SU-DHL-6 (cell line): ENCODE results near the gene SOX13.

Experiments
- H2AFZ ChIP-seq: fragments of 200-600 bp; sonication (generic); 2 replicates; pipeline ENCODE4 v1.6.1; 2014; ENCODE audit warnings: low read depth, mild to moderate bottlenecking, moderate library complexity, mixed read lengths, antibody characterized with exemption, low read length; ENCODE audit not compliant: severe bottlenecking
- H3F3A ChIP-seq: fragments of 200-600 bp; shearing (Covaris generic); 2 replicates; pipeline ENCODE4 v1.6.0; 2016; ENCODE audit warnings: antibody characterized with exemption, mild to moderate bottlenecking; ENCODE audit not compliant: insufficient read depth
- H3K27ac ChIP-seq: fragments of 200-600 bp; sonication (generic); 2 replicates; pipeline ENCODE4 v1.5.1; 2016; ENCODE audit warnings: low read depth, mild to moderate bottlenecking, low read length, moderate library complexity, mixed read lengths
- H3K27me3 ChIP-seq: fragments of 200-600 bp; sonication (generic), shearing (Covaris generic); 2 replicates; pipeline ENCODE4 v1.6.0; 2014; ENCODE audit warnings: mild to moderate bottlenecking, low read length
- H3K36me3 ChIP-seq: fragments of 200-600 bp; sonication (generic); 2 replicates; pipeline ENCODE4 v1.6.1; 2014; ENCODE audit warnings: mild to moderate bottlenecking, low read length, mixed read lengths
- H3K4me2 ChIP-seq: fragments of 300-600, 200-600 bp; shearing (Covaris generic), sonication (generic); 2 replicates; pipeline ENCODE4 v1.6.0; 2014; ENCODE audit warnings: low read length, low read depth, mild to moderate bottlenecking; ENCODE audit not compliant: poor library complexity, severe bottlenecking
- H3K4me3 ChIP-seq: fragments of 200-600 bp; sonication (generic); 2 replicates; pipeline ENCODE4 v1.5.1; 2014; ENCODE audit warnings: antibody characterized with exemption, low read length, mild to moderate bottlenecking, mixed read lengths; ENCODE audit not compliant: insufficient read depth, poor library complexity, severe bottlenecking
- H3K79me2 ChIP-seq: fragments of 200-600 bp; sonication (generic); 2 replicates; pipeline ENCODE4 v1.6.1; 2014; ENCODE audit warnings: mild to moderate bottlenecking, low read length, moderate library complexity; ENCODE audit not compliant: insufficient read depth
- H3K9ac ChIP-seq: fragments of 200-600 bp; sonication (generic); 2 replicates; pipeline ENCODE4 v1.7.0; 2014; ENCODE audit warnings: mild to moderate bottlenecking, low read length
- H3K9me2 ChIP-seq: fragments of 200-600 bp; sonication (generic); replicated peaks from 2 replicates; pipeline ENCODE4 v1.6.1; 2014; ENCODE audit warnings: low read length; ENCODE audit not compliant: insufficient read depth
- H3K9me3 ChIP-seq: fragments of 200-600 bp; sonication (generic); 2 replicates; pipeline ENCODE4 v1.6.1; 2014; ENCODE audit warnings: low read length, mixed read lengths; ENCODE audit not compliant: insufficient read depth
- H4K20me1 ChIP-seq: fragments of 200-600 bp; sonication (generic); 2 replicates; pipeline ENCODE4 v1.6.1; 2014; ENCODE audit warnings: low read depth, mild to moderate bottlenecking, antibody characterized with exemption, low read length, moderate library complexity, mixed read lengths
- EZH2phosphoT487 ChIP-seq: fragments of 200-600 bp; sonication (generic), shearing (Covaris generic); conservative IDR thresholded peaks from 2 replicates; pipeline ENCODE4 v1.6.1; 2018; ENCODE audit warnings: mild to moderate bottlenecking, antibody characterized with exemption, low read length, moderate library complexity, mixed read lengths
- TF ChIP-seq, protein P1 (sequence below): fragments of 200-600 bp; sonication (generic); IDR thresholded peaks from one replicate; pipeline ENCODE4 v1.5.1; 2017; ENCODE audit warnings: antibody characterized with exemption, mild to moderate bottlenecking, low read length, moderate library complexity; ENCODE audit not compliant: insufficient read depth, poor library complexity, severe bottlenecking

The SOX13 gene

GRCh38 chr1:204176049-204176448, 103.1 kb downstream of the SOX13 start:
- H3K4me3 ChIP-seq, result no peak overlapping the region
- H3K9me3 ChIP-seq, result no peaks in the 10 kb centered on the region
- no peak overlapping the region for H3K27ac ChIP-seq
- H4K20me1 ChIP-seq, result no peaks in the 10 kb centered on the region
- H3F3A ChIP-seq, result no peaks in the 10 kb centered on the region
- TF ChIP-seq EZH2phosphoT487, result no peak
- TF ChIP-seq, protein P1, sequence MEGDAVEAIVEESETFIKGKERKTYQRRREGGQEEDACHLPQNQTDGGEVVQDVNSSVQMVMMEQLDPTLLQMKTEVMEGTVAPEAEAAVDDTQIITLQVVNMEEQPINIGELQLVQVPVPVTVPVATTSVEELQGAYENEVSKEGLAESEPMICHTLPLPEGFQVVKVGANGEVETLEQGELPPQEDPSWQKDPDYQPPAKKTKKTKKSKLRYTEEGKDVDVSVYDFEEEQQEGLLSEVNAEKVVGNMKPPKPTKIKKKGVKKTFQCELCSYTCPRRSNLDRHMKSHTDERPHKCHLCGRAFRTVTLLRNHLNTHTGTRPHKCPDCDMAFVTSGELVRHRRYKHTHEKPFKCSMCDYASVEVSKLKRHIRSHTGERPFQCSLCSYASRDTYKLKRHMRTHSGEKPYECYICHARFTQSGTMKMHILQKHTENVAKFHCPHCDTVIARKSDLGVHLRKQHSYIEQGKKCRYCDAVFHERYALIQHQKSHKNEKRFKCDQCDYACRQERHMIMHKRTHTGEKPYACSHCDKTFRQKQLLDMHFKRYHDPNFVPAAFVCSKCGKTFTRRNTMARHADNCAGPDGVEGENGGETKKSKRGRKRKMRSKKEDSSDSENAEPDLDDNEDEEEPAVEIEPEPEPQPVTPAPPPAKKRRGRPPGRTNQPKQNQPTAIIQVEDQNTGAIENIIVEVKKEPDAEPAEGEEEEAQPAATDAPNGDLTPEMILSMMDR, result no peak
- no peaks in the 10 kb centered on the region for H3K9me2 ChIP-seq
- no peak overlapping the region for H3K4me2 ChIP-seq
- no peaks in the 10 kb centered on the region for H3K36me3 ChIP-seq
- no peaks in the 10 kb centered on the region for H3K79me2 ChIP-seq
- H3K9ac ChIP-seq, result no peak overlapping the region
- H2AFZ ChIP-seq, result no peak overlapping the region
- no peaks in the 10 kb centered on the region for H3K27me3 ChIP-seq

DNA sequence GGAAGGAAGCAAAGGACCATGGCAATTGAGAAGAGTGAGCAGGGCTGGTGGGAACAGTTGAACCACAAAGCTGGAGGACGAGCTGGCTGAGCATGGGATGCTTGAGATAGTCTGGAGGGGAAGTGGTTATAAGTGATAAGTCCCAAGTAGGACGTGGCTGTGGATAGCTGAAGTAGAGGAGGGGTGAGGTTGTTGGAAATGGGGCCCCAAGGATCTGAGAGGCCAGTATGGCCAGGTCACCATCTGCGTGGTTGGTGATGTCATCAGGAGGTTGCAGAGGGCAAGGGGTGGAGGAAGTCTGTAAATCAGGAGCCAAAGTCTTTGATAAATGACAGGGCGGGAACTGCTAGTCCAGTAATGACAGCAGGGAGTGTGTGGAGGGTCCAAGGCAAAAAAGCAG, 104.2 kb downstream of the SOX13 start:
- no peak overlapping the region for H3K4me2 ChIP-seq
- H2AFZ ChIP-seq, result no peak overlapping the region
- no peaks in the 10 kb centered on the region for H3K27me3 ChIP-seq
- no peaks in the 10 kb centered on the region for H3K9me3 ChIP-seq
- H4K20me1 ChIP-seq, result no peaks in the 10 kb centered on the region
- H3K79me2 ChIP-seq, result no peaks in the 10 kb centered on the region
- TF ChIP-seq EZH2phosphoT487, result no peak
- TF ChIP-seq, protein P1, result no peak
- no peaks in the 10 kb centered on the region for H3K36me3 ChIP-seq
- H3K27ac ChIP-seq, result no peak overlapping the region
- no peaks in the 10 kb centered on the region for H3F3A ChIP-seq
- H3K9me2 ChIP-seq, result no peaks in the 10 kb centered on the region
- H3K9ac ChIP-seq, result no peak overlapping the region
- no peak overlapping the region for H3K4me3 ChIP-seq
